Occipital lobe (tissue), 1 donor: ENCODE data around the gene TRAPPC12. TPM values are rescaled to one million over a fixed set of nuclear protein-coding genes. Genes with fewer than 3 reads are reported as not detected.

Source experiments
- total RNA-seq: library from RNA; depleted of rRNA; stranded (reverse); fragments of >200 nt; gene quantifications from one replicate; pipeline ENCODE4 v1.2.3, GENCODE V29; 2014

TRAPPC12 gene
- total RNA-seq, 1 donor from 2014 or later = 61.8 TPM

Other genes starting within 250 kb of the TRAPPC12 start
- 30.3 TPM for gene EIPR1, start 1.9 kb upstream of the TRAPPC12 start, total RNA-seq
- 15.4 TPM for gene ADI1, start 139.8 kb downstream of the TRAPPC12 start, total RNA-seq
- 26.2 TPM for gene RNASEH1, start 178.6 kb downstream of the TRAPPC12 start, total RNA-seq
- gene RPS7, start 195.6 kb downstream of the TRAPPC12 start, total RNA-seq = 1,272 TPM
- 0.78 TPM for gene COLEC11, start 215.4 kb downstream of the TRAPPC12 start, total RNA-seq